KBM-7 (cell line): ENCODE results near the gene SLC26A2.
A peak's percentile ranks its signal among the peaks of the same experiment; 100 is the strongest.

Experiments used
- DNase-seq: peaks from one replicate; pipeline ENCODE4 v3.0.0-alpha.2; 2015
- in situ Hi-C: fragments of 300-500 bp; cut with MboI; formaldehyde crosslinking; loops from 2 replicates; pipeline ENCODE4 v1.14.3; 2020; ENCODE audit warnings: low sequenced_read_pairs, low pct_unique_long_range_greater_than_20kb, mixed read lengths

The SLC26A2 gene

GRCh38 chr5:149956685-149957084 is 3.9 kb upstream of the SLC26A2 start:
- no peak for DNase-seq
- in situ Hi-C loops, result no loop called here

DNA sequence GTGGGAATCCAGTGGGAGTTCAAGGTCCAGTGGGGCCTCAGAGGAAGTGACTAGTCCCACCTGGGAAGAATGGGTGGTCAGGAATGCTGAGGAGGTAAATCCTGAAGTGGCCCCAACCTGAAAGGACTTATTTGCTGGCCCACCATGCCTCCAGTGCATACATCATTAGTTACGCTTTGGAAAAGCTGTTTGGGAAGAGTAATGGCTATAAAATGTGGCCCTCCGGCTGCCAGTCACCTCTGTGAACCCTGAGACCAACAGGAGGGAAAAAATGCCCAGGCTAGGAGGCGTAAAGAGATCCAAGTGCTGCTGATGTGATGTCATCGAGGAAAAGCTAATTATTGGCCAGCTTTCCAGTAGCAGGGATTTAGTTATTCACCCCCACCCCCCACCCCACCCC is 2.7 kb upstream of the SLC26A2 start:
- DNase-seq, result no peak
- in situ Hi-C loops, result no loop called here

GRCh38 chr5:149959406-149960236 is 937 bp upstream of the SLC26A2 start:
- in situ Hi-C loops, result no loop called here
- DNase-seq, result peak; percentile 65

DNA sequence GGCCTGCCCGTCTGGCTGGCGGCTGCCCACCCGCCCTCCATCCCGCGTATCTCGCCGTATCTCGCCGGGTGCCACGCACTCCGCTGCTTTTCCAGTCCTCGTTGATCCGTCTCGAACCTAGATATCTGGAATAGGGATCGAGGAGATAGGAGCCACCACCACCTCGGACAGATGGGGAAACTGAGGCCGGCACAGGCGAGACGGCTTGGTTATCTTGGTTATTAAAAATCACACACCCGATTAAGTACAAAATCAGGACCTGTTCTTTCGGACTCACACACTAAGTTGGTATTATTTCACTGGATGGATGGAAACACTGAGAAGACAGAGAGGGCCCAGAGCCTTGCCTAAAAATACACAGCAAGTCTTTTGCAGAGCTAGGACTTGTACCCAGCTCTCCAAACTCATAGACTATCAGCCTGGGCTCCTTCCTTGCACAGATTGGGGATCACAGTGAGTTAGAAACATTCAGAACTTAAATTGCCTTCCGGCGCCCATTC is 678 bp downstream of the SLC26A2 start:
- in situ Hi-C loops, result no loop called here

DNA sequence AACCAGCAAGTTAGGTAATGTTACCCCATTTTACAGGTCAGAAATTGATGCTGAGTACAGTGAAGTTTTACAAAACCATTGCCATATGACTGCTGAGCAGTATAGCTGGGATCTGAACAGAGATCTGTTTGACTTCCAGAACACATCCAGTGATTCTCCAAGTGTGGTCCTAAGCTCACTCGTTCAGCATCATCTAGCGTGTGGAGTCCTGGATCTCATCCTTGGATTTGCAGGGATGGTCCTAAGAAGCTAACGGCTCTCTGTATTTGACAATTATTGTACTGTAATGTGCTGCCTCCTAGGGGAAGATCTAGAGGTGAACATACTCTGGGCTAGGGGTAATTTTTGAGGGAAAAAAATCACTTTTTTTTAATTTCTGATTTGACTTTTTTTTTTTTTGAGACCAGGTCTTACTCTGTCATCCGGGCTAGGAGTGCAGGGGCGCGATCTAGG is 1.4 kb downstream of the SLC26A2 start:
- DNase-seq, result peak; percentile 57
- in situ Hi-C loops, result no loop called here

More for the DNA sequence above, 678 bp downstream of the SLC26A2 start:
- no peak for DNase-seq

DNA sequence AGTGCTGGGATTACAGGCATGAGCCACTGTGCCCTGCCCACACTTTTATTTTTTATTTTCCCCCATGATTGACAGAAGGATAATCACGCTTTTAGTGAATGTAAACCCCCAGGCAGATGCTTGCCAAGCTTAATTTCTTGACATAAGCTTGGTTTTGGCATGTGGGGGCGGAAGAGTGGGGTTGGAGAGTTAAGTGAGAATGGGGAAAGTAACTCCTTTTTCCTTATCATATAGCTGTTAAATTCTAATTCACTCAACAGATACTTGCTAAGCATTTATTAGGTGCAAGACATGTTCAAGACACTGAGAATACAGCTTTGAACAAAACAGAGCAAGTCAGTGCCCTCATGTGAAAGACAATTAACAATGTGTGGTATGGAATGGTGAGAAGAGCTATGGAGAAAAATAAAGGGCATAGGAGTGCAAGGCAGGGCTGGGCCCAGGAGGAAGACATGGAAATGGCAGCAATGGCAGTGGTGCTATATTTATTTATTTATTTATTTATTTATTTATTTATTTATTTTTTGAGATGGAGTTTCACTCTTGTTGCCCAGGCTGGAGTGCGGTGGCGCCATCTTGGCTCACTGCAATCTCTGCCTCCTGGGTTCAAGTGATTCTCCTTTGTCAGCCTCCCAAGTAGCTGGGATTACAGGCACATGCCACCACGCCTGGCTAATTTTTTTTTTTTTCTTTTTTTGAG is 2.2 kb downstream of the SLC26A2 start:
- DNase-seq, result no peak
- in situ Hi-C loops, result no loop called here

GRCh38 chr5:149963729-149964128 is 3.2 kb downstream of the SLC26A2 start:
- in situ Hi-C loops, result no loop called here
- DNase-seq, result no peak

GRCh38 chr5:149966946-149967345 is 6.4 kb downstream of the SLC26A2 start:
- no peak for DNase-seq
- in situ Hi-C loops, result no loop called here

DNA sequence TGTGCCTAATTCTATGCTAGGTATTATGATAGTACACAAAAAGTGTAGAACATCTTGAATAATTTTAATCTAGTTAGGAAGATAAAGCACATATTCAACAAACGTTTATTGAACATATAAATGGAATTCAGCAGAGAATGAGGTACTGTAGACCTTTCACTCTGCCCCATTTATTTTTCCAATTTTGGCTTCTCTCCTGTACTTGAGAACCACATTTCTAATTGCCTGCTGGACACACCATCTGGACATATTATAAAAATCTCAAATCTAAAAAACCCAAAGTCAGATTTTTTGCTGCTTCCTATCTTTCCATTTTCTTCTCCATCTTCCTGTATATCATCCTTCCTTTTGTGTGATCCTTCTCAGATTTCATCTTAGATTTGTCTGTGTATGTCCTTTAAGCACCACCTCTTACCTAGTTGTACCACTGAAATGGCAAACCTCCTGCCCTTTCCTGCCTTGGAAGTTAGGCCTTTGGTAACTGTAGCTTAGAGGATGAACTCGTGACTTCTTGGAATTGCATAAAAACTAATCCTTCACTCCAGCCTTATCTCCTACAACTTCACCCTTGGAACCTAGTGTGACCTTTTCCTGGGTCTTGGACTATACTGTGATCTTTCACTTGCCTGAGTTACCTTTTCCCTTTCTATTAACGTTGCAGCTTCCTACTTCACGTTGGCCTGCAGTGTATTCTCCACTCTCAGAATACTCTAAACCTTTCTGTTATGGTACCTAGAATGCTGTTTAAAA is 8.8 kb downstream of the SLC26A2 start:
- DNase-seq, result no peak
- in situ Hi-C loops, result no loop called here

DNA sequence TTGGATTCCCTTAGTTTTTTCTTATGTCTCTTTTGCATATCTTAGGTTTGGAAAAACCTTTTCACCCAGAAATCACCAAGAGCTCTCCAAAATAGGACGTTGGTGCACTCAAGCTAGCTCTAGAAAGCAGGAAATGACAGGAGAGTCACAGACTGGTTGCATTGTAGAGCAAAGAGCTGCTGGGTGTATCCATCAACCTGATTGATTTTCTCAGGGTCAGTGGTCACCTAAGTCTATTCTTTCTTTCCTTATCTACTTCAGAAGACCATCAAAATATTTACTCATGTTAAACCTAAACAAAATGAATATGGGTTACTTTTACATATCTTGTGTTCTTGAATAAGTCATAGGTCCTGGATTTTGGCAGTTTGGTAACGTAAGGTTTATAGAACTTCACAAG is 14.9 kb downstream of the SLC26A2 start:
- no peak for DNase-seq
- in situ Hi-C loops, result no loop called here

DNA sequence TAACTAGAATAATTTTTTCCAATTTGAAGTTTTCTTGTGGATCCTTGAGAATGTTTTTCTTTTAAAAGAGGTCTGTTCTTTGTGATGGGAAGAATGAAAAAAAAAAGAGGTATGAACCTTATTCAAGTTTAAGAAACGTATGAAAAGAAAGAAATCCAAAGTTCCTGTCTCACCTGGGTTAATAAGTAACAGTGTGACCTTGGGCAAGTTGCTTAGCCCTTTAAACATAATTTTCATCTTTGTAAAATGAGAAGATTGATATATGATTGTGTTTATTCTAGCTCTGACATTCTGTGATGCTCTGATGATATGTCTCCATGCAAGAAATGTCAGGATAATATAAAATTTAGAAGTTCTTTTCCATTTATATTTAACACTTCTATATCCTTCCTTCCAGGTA is 19.3 kb downstream of the SLC26A2 start:
- no peak for DNase-seq
- in situ Hi-C loops, result loop anchor here (10.0 kb wide), 1 partner anchor 145 kb away; no protein-coding TSS in a partner anchor

DNA sequence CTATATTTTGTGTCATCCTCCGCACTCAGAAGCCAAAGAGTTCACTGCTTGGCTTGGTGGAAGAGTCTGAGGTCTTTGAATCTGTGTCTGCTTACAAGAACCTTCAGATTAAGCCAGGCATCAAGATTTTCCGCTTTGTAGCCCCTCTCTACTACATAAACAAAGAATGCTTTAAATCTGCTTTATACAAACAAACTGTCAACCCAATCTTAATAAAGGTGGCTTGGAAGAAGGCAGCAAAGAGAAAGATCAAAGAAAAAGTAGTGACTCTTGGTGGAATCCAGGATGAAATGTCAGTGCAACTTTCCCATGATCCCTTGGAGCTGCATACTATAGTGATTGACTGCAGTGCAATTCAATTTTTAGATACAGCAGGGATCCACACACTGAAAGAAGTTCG is 20.6 kb downstream of the SLC26A2 start:
- in situ Hi-C loops, result loop anchor here (10.0 kb wide), 1 partner anchor 146 kb away; no protein-coding TSS in a partner anchor
- no peak for DNase-seq

DNA sequence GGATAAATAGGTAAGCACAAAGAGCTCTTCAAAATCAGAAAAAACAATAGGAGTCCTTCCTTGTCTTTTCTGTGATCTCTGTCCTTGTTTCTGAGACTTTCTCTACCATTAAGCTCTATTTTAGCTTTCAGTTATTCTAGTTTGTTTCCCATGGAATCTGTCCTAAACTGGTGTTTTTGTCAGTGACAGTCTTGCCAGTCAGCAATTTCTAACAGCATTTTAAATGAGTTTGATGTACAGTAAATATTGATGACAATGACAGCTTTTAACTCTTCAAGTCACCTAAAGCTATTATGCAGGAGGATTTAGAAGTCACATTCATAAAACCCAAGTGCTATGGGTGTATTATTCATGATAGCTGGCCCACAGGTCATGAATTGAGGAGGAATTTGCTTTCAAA is 21.9 kb downstream of the SLC26A2 start:
- in situ Hi-C loops, result loop anchor here (10.0 kb wide), 1 partner anchor 148 kb away; no protein-coding TSS in a partner anchor

GRCh38 chr5:149988126-149988525 is 27.6 kb downstream of the SLC26A2 start:
- in situ Hi-C loops, result loop anchor here (10.0 kb wide), 1 partner anchor 153 kb away; no protein-coding TSS in a partner anchor
- DNase-seq, result no peak

More for the DNA sequence above, 21.9 kb downstream of the SLC26A2 start:
- DNase-seq, result no peak

GRCh38 chr5:149990518-149991376 is 30.2 kb downstream of the SLC26A2 start:
- peak; percentile 75 for DNase-seq
- in situ Hi-C loops, result loop anchor here (10.0 kb wide), 1 partner anchor 356 kb away; no protein-coding TSS in a partner anchor

- no peak for DNase-seq
- in situ Hi-C loops, result loop anchor here (10.0 kb wide), 1 partner anchor 359 kb away; no protein-coding TSS in a partner anchor
Measured at GRCh38 chr5:149993471-149993870, 32.9 kb downstream of the SLC26A2 start.

DNA sequence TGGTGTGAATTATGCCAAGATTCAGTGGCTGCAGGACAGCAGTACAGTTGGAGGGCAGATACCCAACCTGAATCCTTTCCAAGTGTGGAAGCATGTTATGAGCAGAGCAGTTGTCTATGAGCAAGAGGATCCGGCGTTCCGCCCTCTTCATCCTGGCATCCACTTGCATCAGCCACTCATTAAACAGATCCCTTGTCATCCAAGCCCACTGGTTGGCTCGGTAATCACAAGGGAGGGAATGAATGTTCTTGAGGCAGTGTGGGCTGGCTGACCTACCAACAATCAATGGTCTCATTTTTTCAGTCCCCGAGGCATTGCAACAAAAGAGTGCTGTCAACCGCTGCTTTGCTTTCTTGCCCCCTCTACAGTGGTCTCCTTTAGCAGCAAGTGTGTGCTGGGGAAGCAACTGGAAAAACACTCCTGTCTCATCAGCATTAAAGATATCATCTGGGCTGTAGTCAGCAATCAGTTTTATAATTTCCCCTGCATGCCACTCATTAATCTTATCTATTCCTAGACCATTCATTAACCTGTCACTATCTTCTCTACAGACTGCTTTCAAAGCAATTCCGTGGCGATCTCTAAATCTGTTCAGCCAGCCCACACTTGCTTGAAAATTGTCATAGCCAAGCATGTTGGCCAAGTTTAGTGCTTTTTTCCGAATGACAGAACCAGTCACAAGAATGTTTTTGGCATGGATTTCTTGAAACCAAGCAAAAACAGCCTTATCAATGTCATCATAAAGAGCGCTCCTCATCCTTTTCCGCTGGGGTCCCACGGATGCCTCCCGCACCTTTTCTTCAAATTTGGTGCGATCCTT is 35.0 kb downstream of the SLC26A2 start:
- in situ Hi-C loops, result loop anchor here (10.0 kb wide), 1 partner anchor 361 kb away; no protein-coding TSS in a partner anchor
- DNase-seq, result no peak
